Fibroblast of skin of scalp (primary cell): Measurements from ENCODE around the gene DLG4.

Experiments used
- DNase-seq: peaks from one replicate; pipeline ENCODE4 v3.0.0-alpha.2; 2013

DLG4 gene

DNA sequence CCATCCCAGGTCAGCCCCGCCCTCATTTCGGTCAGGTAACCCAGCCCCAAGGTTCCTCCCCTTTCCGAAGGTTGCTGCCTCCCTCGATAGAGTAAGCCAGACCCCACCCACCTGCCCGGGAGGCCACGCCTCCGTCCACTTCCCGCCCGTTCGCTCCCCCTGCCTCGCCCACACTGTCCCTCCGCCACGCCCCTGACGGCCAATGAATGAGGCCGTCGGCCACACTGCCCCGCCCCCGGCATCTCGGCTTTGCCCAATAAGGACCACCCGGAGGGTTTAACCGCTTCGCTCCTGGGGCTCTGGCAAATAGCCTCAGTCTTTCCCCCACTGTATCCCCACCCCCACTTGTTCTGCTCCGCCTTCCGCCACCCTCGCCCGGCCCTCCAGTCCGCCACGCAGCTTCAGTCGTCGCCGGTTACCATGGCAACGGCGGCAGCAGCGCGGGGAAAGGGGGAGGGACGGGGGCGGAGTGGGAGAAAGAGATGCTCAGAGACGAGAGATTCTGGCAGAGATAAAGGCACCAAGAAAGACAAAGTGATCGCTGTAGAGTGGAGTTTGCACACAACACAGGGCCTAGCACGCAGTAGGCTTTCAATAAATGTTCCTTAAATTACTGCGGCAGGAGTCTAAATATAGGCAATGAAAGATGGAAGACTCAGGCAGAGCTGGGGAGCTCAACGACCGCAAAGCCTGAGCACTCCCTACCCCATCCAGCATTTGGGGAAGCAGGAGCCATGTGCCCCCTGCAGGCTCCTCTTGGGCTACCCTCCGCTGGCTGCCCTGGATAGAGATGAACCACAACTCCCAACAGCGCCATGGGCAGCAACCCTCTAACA, 5.1 kb downstream of the DLG4 start:
- DNase-seq: peak; percentile 98

GRCh38 chr17:7213895-7214299, 5.7 kb downstream of the DLG4 start:
- DNase-seq: peak; percentile 81

DNA sequence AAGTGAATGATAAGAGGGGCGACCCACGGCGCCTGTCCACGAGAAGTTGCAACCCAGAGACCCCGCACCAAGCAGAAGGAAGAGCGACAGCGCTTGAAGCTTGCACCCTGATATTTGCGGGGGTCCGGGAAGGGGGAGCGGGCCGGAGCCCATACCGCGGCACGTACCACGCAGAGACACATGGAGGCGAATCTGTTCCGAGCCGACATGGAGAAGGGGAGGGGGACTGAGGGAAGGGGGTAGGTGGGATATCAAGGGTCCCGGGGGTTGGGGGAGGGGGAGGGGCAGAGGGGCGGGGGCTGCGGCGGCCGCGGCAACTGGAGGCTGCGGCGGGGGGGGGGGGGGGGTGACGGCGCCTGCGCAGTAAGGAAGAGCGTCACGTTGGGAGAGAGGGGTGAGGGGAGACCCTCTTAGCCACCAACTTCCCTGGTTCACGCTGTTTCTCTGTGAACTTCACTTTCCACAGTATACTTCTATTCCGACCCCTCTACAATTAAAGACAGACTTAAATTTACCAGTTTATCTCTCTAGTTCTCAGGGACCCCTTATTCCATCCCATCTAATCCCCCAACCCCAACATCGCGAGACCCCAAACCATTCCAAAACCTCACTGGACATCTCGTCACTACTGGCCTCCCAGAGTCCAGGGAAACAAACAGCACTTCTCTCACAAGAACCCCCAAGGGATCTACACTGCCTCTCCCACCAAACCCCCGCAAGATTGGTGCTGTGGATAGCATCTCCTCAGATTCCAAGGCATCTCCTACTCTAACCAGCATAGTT, 8.0 kb downstream of the DLG4 start:
- DNase-seq: no peak

GRCh38 chr17:7208754-7209460, 10.7 kb downstream of the DLG4 start:
- DNase-seq: no peak

- no peak for DNase-seq
These were observed 11.5 kb downstream of the DLG4 start for GRCh38 chr17:7208027-7208571.

DNA sequence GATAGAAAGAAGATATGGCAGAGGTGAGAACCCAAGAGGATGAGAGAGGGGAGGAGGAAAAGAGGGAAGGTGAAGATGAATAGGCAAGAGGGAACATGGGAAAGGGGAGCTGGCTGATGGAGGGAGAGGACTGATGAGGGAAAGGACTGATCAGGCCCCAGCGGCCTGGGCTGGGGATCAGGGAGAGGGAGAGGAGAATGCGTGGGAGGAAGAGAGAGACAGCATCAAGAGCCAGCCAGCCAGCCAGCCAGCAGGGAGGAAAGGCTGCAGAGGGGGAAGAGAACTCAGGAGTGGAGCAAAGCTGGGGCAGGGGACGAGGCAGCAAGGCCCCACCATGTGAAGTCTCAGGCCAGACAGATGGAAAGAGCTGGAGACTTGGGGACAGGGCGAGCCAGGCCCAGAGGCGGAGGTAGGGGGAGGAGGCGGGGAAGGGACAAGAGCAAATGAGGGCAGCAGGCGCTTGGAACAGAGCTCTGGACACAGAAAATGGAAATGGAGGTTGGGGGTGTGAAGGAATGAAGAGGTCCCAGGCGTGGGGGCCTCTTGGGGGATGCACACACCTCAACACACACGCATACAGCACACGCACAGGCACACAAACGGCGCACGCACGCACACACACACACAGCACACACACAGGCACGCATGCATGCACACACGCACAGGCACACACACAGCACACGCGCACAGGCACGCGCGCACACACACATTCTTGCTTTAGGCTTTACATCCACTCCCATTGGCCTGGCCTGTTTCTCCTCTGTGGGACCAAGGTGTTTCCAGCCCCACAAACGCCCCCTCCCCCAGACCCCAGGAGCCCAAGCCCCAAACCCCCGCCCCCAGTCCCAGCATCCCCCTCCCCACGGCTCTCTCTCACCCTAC, 12.3 kb downstream of the DLG4 start:
- no peak for DNase-seq

DNA sequence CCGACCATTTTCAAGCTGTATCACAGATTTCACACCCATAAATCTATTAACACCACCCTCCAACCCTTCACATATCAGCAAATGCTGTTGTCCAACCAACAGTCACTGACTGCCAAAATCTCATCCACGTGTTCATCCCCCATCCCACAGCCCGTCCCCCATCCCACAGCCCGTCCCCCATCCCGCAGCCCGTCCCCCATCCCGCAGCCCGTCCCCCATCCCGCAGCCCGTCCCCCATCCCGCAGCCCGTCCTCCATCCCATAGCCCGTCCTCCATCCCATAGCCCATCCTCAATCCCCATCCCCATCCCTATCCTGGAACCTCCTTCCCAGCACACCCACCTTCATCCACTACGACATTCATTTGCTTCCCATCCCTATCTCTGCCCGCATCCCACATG, 14.1 kb downstream of the DLG4 start:
- DNase-seq: no peak

DNA sequence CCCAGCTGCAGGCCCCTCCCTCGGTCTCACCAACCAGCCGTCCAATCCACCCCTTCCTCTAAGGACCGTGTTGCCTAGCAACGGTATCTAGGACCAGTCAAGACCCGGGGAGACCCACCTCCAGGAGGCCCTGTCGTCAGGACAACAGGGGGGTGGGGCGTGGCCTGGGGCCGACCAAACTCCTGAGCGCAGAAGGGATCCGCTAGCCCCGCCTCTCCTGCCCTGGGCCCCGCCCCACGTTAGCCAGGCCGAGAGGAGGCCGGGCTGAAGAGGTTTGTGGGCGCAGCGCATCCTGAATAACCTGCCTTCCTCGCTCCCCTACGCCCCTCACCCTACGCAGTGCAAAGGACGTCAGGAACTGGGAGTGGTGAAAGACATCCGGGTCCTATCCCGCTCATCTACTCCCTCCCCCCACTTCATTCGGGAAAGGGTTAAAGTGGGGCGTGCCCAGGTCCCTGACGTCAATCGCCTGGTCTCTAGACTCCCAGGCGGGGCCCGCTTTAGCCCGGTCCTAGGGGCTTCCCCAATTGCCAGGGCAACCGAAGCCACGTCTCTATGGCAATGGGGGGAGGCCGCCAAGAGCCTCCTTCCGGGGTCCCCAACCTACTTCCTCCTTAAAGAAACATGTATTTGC, 14.7 kb downstream of the DLG4 start:
- DNase-seq: peak; percentile 87

- peak; percentile 54 for DNase-seq
These were observed 15.3 kb downstream of the DLG4 start for GRCh38 chr17:7204336-7204735.

DNA sequence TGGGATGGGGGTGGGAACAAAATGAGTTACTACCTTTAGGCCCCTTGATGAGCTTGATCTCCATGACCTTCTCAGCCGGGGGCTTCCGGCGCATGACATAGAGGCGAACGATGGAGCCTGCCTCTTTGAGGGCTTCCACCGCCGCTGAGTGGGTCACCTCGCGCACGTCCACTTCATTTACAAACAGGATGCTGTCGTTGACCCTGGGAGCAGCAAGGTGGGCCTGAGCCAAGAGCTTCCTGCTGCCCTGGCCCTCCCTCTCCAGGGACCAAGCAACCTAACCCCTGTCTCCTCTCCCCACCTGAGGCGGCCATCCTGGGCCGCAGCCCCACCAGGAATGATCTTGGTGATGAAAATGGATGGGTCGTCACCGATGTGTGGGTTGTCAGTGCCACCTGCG, 16.2 kb downstream of the DLG4 start:
- DNase-seq: no peak

GRCh38 chr17:7196651-7197401, 22.8 kb downstream of the DLG4 start:
- no peak for DNase-seq

- no peak for DNase-seq
These were observed 23.7 kb downstream of the DLG4 start for GRCh38 chr17:7195971-7196370.

- DNase-seq: no peak
These were observed 27.2 kb downstream of the DLG4 start for GRCh38 chr17:7192271-7192937.

DNA sequence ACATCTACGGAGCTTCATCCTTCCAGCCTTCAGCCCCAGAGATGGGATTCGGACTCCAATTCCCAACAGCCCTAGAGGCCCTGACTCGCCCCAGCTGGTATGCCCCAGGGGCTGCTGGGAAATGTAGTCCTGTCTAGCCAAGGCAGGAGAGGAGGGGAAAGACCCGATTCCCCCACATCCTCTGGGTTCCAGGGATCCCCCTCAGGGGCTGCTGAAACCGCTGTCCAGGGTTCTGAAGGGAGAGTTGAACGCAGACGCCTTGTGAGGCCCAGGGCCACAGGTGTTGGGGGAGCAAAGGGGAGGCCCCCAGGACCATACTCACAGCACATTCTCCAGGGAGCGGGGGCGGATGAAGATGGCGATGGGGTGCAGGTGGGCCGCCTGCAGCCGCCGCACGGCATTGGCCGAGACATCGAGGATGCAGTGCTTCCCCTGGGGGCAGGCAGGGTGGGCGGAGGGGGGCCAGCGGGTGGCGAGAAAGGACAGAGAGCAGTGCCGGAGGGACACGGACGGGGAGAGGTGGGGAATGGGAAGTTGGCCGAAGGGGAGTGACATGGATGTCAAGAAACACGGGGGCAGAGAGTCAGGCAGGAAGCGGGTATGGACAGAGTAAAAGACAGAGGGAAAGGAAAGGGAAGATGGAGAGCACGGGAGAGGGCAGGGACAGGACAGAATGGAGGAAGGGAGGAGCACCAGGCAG, 27.9 kb downstream of the DLG4 start:
- DNase-seq: peak; percentile 42

DNA sequence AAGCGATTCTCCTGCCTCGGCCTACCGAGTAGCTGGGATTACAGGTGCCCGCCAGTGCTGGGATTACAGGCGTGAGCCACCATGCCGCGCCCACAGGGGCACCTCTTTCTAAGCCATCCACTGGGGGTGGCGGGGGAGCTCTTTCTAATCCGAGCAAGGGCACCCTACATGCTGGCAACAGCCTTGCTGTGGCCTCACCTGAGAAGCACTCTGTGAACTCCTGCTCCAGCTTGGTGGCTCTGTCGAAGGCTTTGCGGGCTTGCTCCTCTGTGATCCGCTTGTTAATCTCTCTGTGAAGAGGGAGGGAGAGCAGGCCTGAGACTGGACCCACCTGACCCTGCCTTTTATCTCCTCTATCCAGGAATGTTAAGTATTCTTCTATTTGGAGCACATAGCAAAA, 28.6 kb downstream of the DLG4 start:
- no peak for DNase-seq

DNA sequence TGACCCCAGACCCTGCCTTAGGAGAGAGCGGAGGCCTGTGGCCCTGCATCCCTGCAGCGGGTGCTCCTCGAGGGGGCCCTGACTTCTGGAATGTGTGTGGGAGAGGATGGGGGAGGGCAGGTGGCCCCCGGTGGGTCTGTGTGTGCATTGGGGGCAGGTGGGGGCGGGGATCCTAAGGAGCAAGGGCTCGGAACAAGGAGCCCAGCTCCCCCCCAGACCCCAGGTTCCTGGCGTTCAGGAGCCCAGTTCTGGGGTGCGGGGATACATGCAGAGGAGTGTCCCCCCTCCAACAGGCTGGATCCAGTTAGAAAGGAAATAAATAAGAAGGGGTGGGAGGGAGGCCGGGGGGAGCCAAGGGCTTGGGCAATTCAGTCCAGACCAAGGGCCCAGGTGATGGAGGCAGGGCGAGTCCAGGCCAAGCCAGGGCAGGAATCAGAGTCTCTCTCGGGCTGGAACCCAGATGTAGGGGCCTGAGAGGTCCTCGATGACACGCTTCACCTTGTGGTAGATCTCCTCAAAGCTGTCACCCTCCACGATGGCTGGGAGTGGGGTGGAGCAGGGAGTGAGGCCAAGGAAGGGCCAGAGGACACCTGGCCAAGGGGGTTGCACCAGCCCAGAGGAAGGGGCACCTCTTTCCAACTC, 29.2 kb downstream of the DLG4 start:
- no peak for DNase-seq

GRCh38 chr17:7186241-7186640, 33.4 kb downstream of the DLG4 start:
- peak; percentile 10 for DNase-seq

- no peak for DNase-seq
These were observed 35.0 kb downstream of the DLG4 start for GRCh38 chr17:7184647-7185046.

- DNase-seq: no peak
These were observed 35.5 kb downstream of the DLG4 start for GRCh38 chr17:7184091-7184488.
